Stimulated activated CD4-positive, alpha-beta T cell treated with anti-CD3 and anti-CD28 coated beads, Interleukin-12 subunit alpha, Interleukin-12 subunit beta, amount 100 ng/mL, for 24 hours (primary cell): ENCODE data around the gene SNX14.

Experiments
- DNase-seq, 2 experiments: peaks; one replicate each; pipeline ENCODE4 v3.0.0-alpha.2; 2020; ENCODE audit warnings: low read depth in 2 of 2

The SNX14 gene

DNA sequence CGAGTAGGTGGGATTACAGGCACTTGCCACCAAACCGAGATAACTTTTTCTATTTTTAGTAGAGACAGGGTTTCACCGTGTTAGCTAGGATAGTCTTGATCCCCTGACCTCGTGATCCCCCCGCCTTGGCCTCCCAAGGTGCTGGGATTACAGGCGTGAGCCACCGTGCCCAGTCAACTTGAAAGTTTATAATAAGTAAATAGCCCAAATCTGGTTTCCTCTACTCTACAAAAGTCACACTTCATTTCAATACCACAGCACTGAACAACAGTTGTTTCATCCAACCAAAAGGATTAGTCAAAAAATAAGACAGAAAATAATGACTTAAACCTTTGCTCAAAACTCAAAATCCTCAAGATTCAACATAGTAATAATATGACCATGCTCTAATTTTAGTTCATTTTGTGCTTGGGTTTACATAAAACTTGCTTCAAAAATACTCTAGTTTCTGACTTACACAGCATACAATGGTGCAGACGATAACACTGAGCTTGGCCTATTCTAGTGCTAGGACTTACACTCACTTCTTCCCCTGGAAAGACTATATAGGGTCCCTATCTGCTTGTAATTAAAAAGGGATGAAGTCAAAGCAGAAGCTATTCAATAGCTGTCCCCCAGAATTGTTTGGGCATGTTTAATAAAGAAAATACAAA is 87.1 kb downstream of the SNX14 start:
- DNase-seq, result no peak

DNA sequence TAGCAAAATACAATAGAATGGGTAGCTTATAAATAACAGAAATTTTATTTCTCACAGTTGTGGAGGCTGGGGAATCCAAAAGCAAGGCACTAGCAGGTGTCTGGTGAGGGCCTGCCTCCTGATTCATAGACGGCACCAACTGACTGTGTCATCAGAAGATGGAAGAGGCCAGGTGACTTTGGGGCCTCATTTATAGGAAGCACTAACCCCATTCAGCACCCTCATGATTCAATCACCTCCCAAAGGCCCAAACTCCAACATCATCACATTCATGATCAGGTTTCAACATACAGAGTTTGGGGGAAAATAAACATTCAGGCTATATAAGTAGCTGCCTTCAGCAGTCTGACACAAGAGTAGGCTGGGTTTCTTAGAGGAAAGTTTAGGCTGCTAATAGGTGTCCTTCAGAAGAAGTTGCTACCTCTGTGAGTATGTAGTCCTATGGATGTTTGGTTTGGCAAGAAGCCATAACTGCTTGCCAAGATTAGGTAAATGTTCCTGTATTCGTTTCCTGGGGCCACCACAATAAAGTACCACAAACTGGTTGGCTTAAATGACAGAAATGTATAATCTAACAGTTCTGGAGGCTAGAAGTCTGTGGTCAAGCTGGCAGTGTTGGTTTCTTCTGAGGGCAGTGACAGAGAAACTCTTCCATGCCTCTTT is 94.9 kb downstream of the SNX14 start:
- no peak for DNase-seq

DNA sequence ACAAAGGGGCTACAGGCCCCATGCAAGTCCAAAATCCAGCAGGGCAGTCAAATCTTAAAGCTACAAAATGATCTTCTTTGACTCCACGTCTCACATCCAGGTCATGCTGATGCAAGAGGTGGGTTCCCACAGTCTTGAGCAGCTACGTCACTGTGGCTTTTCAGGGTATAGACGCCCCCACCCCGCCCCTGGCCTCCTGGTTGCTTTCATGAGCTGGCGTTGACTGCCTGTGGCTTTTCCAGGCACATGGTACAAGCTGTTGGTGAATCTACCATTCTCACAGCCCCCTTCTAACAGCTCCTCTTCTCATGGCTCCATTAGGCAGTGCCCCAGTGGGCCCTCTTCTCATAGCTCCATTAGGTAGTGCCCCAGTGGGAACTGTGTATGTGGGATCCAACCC is 96.8 kb downstream of the SNX14 start:
- DNase-seq, result no peak

DNA sequence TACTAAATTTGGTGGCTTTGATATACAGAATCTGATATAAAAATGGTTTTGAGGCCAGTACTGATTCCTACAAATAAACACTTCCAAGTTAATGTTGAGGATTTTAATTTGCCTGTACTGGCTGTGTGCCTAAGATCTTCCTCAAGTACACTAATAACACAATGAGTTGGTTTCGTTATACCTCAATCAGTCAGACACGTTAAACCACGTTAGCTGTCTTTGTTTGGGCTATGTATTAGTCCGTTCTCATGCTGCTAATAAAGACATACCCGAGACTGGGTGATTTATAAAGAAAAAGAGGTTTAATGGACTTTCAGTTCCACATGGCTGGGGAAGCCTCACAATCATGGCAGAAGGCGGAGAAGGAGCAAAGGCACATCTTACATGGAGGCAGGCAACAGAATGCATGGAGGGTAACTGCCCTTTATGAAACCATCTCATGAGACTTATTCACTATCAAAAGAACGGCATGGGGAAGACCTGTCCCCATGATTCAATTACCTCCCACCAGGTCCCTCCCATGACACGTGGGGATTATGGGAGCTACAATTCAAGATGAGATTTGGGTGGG is 97.6 kb downstream of the SNX14 start:
- DNase-seq, result no peak

DNA sequence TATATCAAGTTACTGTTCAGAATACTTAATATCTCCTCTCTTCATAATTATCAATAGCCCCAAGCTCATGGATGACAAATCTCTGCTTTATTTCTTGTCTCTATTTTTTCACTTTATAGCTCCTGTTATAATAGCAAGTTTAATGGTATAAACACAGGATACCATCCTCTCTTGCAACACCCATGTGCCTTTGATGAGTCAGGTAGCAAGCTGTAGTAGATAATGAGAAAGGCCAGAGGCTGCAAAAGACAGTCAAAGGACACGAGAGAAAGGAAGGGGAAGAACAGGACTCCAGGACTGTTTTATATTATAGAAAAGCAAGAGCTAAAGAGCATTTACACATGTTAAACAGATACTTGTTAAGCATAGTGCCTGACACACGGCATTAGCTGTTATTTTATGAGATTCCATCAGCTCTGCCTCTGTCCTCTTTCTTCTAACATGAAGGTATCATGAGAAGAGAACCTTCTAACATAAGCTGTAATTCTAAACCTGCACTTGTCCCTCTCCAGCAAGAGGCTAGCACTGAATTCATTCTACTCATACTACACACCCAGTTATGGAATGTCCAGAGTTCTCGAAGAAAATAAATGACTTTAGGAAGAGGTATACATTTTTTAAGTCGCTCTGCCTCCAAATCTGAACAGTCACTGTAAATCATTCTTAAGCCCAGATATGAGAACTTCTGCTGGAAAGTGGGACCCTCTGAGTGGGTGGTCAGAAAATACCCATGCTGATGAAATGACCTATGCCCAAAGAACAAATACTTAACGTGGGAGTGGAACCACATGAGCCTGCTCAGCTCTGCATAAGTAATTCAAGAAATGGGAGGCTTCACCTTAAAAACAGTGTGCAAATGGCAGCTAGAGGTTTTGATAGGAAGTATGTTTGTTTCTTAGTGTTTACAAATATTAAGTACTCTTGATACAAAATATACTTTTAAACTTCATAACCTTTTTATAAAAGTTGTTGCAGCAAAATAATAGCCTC is 98.8 kb downstream of the SNX14 start:
- DNase-seq, result no peak

DNA sequence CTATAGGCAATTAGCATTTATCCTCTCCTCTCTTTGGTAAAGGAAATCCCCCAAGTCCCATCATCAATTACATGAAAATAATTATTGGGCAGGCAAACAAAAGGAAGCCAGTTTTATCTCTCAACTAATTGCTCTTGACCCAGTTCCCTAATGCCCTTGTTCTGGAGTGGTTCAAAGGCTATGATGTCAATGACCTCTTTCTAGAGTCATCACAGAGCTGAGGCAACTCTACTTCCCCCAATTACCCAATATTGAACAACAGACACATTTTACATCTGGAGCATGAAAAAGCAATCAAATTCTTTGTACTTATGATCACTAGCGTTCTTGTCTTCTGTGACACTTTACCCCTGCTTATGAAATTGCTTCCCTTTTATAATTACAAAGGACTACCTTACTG is 100.3 kb downstream of the SNX14 start:
- DNase-seq, result no peak

DNA sequence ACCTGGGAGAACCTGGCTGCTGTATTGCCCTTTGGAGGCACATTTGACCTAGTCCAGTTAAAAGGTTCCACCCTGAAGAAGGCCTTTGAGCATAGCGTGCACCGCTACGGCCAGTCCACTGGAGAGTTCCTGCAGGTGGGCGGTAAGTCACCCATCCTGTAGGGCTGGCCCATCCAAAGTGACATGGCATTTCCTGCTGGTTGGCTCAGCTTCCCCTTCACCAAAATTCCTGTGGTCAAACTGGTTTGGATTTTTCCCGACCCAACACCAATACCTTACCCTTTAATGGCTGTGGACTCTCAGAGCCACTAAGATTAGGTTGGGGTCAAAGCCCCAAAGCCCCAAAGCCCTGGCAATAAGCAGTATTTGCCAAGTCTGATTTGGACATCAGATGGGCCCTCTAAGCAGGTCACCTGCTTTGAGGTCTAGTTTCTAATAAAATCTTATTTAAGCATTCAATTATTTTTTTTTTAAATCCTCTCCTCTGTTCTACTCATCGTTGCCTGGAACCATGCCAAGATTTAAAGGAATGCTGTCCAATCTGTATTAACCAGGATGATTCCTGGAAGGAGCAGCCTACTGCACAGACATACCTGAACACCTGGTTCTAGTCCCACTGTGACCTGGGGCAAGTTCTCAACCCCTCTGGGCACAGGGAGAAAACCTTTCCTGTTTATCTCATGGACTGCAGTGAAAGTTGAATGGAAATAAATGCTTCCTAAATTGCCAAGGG is 103.0 kb downstream of the SNX14 start:
- DNase-seq, result no peak

DNA sequence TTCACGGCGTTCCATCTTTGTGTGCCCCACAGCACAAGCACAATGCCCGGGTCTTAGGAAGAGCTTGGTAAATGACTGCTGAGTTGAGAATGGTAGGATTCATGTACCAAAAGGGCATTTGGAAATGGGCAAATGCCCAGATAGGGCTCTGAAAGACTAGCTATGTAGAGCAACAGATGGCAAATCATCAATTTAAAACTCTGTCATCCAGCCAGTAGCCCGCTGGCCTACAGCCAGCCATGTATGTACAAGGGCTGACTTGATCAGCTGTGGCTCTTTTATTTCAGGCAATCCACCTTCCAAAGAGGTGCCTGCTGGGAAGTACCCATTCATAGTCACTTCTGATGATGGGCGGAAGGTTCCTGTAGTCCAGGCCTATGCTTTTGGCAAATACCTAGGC is 108.7 kb downstream of the SNX14 start:
- no peak for DNase-seq

DNA sequence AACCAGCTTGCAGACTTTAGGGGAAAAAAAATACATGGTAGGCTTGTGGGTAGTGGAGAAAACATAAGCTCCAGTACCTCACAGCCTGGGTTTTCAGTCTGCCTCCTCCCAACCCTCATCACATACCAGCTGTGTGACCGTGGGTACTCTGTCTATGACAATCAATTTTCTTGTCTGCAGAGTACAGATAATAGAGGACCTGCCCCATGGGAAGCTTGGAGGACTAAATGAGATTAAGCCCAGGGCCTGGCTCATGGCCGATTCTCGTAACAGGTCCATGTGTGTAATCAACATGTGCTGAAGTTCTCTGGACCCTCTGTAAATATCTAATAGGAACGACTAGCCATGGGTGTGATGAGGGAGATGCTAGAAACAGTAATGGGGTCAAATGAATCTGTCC is 109.8 kb downstream of the SNX14 start:
- DNase-seq, result no peak

DNA sequence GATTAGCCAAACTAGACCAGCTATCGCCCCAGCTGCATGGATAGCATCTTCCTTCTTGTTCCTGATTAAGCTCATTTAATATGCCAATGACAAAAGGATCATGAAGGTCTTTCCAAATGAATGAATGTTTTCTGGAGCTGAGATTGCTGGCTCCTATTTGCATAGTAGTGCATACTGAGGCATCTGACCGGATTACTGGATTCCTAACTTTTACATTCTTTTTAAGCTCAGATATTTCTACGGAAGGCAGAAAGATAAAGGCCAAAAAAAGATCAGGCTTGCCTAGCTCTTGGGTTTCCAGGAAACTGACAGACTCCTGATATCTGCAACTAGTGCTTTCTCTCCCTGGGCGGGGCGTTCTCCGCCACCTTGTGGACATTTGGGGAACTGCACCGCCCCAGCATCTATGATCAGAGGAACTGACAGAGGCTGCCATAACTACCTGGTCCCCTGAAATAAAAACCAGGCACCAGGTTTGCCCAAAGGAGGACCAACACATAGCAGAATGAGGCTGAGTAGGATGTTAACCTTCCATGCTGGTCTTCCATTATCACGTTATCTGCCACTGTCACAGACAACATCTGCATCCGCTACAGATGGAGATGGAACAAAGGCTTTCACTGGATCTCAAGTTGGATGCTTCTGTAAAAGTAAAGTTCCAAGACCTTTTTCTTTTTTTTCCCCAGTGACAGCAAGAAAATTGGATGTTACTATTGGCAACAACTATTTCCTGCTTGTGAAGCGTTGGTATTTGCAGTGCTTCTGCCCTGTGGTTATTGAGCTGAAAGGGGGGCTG is 110.6 kb downstream of the SNX14 start:
- peak; percentile 58 to 77 for DNase-seq

DNA sequence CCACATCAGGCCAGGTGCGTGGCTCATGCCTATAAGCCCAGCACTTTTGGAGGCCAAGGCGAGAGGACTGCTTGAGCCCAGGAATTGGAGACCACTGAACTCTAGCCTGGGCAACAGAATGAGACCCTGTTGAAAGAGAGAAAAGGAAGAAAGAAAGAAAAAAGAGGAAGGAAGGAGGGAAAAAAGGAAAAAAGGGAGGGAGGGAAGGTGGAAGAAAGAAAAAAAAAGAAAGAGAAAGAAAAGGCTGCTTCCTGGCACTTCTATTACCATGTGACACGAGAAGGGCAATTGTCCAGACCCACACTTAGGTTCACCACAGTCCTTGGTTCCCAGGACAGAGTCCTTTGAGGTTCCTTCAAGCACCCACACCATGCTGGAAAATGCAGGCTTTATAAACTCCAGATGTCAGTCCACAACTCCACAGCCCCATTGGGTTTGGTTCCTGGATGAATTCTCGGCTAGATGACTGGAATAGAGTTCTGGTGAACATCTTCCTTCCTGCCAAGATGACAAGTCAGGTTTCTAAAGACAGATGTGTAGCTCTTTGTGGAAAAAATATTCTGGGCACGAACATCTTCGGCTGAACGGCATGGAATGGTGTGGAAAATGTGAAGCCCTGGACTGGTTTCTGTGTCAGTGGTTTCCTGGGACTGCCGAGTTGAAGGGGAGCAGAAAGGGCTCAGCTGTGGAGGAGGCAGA is 111.3 kb downstream of the SNX14 start:
- DNase-seq, result no peak

DNA sequence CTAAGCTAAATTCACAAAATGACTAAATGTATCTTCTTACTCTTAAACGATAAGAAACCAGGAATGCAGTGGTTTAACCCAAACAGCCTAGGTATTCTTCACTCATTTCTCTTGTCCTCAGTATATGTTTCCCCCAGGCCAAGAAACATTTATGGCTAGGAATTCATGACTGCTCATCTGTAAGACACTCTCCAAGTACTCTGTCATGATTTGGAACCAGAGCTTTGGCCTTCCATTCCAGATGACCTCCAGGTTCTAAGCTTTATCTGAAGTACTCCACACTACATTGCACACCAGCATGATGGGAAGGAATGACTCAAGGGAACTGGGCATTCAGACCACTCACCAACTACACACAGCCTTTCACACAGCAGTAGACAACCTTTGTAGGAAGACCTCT is 114.5 kb downstream of the SNX14 start:
- DNase-seq, result no peak

DNA sequence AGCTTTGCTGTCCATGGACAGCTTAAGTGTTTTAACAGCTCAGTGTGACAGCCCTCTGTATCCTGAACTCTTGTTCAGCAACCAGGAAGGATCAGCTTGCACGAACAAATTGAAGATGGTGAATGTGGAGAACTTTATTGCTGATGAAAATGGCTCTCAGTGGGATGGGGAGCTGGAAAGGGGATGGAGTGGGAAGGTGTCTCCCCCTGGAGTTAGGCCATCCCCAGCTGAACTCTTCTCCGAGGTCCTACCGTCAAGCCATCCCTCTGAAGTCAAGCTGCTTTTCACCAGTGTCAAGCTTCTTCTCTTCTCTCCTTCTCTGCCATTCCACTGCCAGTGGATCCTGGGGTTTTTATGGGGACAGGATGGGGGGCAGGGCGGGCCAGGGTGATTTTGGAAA is 117.1 kb downstream of the SNX14 start:
- DNase-seq, result no peak

DNA sequence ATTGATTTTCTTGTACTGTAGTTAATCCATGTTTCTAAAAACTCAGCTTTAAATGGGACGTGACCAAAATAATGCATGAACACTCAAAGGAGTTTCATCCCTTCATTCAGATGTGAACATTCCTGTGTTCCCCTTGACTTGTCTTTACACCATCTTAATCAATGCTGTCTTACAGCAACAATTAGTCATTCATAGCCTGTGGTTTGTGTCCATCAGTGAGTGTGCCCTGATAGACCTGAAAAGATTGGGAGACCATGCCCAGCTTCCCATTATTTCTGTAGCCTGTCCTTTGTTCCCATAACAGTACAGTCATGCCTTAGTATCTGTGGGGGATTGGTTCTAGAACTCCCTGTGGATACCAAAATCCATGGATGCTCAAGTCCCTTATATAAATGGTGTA is 119.9 kb downstream of the SNX14 start:
- DNase-seq, result no peak

DNA sequence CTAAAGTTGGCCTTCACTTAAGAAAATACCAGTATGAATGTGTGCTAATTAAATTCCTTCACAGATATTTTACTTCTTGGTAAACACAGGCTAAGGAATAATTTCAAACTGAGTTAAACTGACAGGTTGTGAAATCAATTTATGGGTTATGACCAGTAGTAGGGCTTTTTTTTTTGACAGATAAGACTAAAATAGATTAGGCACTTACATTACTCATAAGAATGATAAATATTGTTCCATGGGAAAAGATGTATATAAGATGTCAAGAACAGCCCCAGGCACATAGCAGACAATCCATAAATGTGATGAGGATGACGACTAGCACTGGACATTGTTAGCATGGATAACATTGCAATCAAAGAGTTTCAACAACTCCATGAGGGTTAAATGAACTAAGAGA is 120.9 kb downstream of the SNX14 start:
- no peak for DNase-seq

DNA sequence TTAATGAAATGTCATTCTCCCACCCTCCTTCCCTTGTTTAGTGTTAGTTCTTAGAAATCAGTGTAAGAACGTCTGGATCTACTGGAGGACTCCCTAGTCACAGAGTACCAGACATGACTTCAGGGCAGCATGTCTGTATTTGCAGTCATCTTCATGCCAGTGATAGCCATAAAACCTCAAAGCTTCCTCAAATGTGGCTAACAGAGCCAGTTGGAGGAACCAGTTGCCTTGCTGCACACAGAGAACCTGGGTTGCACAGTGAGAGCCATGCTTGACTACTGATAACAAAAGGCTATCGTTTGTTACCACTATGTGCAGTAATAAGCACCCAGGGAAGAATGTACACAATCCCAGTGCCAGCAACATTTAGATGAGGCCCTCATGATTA is 123.6 kb downstream of the SNX14 start:
- no peak for DNase-seq

DNA sequence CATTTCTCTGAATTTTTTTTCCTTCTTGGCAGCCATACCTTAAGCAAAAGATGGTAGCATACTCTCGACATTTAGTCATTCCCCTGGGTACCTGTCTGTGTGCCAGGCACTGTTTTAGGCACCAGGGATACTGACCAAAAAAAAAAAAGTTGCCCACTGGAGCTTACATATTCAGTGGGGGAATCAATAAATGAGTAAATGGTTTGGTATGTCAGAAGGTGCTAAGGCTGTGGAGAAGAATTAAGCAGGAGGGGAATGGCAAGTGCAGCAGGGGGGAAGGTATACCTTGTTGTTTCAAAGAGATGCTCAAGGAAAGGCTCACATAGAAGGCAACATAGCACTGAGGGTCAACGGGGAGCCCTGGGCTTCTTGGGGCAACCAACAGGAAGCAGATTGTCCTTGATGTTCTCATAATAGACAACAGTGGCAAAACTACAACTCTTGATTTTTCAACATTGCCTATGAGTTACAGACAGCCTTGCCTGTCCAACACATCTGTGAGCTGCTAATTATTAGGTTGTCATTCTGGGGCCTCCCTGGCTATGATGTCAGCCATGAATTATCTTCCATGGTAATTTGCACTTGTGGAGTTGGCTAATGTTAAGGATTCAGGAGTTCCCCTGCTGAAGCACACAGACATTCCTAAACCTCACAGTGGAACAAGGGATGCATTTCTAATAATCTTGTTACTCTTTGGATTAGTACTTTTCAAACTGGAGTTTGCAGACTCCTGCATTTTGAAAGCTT is 124.2 kb downstream of the SNX14 start:
- DNase-seq, result no peak

DNA sequence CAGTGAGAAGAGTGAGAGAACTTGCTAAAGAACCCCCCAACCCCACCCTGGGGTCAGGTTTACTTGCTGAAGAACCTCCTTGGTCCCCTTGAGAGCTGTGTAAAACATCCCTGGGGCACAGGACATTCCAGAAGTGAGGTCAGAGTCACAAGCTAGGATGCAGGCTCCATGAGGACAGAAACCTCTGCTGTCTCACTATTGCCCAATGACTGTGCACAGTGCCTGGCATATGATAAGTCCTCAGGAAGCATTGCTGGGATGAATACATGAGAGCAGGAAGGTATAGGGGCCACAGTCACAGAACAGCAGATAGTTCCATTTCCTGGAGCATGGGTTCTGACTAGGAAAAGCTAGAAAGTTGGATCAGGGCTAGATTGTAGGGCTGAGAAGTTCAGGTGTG is 125.3 kb downstream of the SNX14 start:
- no peak for DNase-seq

DNA sequence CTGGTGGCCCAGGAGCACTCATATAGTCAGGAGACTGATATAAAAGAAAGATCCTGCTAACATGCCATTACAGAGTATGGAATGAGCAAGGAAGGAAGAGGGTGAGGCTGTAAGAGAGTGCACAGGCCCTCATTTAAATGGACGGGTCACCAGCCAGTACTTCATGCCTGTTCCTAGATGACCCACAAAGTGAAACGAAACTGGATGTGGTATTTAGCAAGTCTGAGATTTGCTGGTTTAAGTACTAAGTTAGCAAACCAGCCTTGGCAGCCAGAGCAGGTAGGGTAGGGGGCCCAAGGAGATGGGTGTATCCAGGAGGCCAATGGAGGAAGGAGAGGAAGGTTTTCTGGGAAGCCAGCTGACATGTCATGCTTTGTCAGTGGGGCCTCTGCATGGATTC is 127.9 kb downstream of the SNX14 start:
- DNase-seq, result no peak
